HepG2 (cell line): ENCODE results near the gene PTGIS. TPM values are rescaled to one million over a fixed set of nuclear protein-coding genes. Genes with fewer than 3 reads are reported as not detected.

ENCODE experiments used
- KDM5B ChIP-seq: sonication (generic); formaldehyde crosslinking; IDR thresholded peaks from 2 replicates; pipeline ENCODE4 v1.4.0; 2020; ENCODE audit warnings: missing genetic modification reagents, mild to moderate bottlenecking, borderline replicate concordance
- KLF6 ChIP-seq: IDR thresholded peaks from 2 replicates; pipeline ENCODE4 v1.8.0; 2016; ENCODE audit warnings: missing biosample characterization, missing genetic modification reagents
- LCORL ChIP-seq, 2 experiments: fragments of 450-650 bp in 1 of 2; sonication (generic) in 1 of 2; formaldehyde crosslinking in 1 of 2; IDR thresholded peaks; 2 replicates each; pipeline versions ENCODE4 v1.5.0 to v1.6.1; 2017 to 2020; ENCODE audit warnings: antibody characterized with exemption in 1 of 2, missing genetic modification reagents in 1 of 2
- NFYC ChIP-seq: IDR thresholded peaks from 2 replicates; pipeline ENCODE4 v1.6.1; 2016; ENCODE audit warnings: missing genetic modification reagents, missing compliant biosample characterization
- PHF21A ChIP-seq: sonication (generic); formaldehyde crosslinking; IDR thresholded peaks from 2 replicates; pipeline ENCODE4 v1.5.0; 2020; ENCODE audit warnings: mild to moderate bottlenecking, missing genetic modification reagents
- POGZ ChIP-seq: sonication (generic); formaldehyde crosslinking; IDR thresholded peaks from 2 replicates; pipeline ENCODE4 v1.4.0; 2020; ENCODE audit warnings: mild to moderate bottlenecking, missing genetic modification reagents
- RNF2 ChIP-seq: fragments of 450-650 bp; conservative IDR thresholded peaks from 2 replicates; pipeline ENCODE4 v1.6.1; 2016; ENCODE audit warnings: low read depth
- SALL1 ChIP-seq: sonication (generic); formaldehyde crosslinking; IDR thresholded peaks from 2 replicates; pipeline ENCODE4 v1.8.0; 2022; ENCODE audit warnings: mild to moderate bottlenecking, missing genetic modification reagents
- SRSF1 ChIP-seq: fragments of 200-400 bp; formaldehyde crosslinking; optimal IDR thresholded peaks from 2 replicates; pipeline ENCODE3; 2017; ENCODE audit warnings: mild to moderate bottlenecking, low read depth, low read length, moderate library complexity
- XRCC5 ChIP-seq: fragments of 200-400 bp; formaldehyde crosslinking; optimal IDR thresholded peaks from 2 replicates; pipeline ENCODE3; 2017; ENCODE audit warnings: mild to moderate bottlenecking, low read length
- ZFAT ChIP-seq: sonication (generic); formaldehyde crosslinking; conservative IDR thresholded peaks from 2 replicates; pipeline ENCODE4 v1.8.1; 2023; ENCODE audit warnings: missing genetic modification reagents, inconsistent platforms
- ZNF136 ChIP-seq: sonication (generic); formaldehyde crosslinking; IDR thresholded peaks from 2 replicates; pipeline ENCODE4 v1.8.1; 2022; ENCODE audit warnings: low read depth, mild to moderate bottlenecking, moderate library complexity, missing genetic modification reagents
- ZNF230 ChIP-seq: sonication (generic); formaldehyde crosslinking; IDR thresholded peaks from 2 replicates; pipeline ENCODE4 v1.4.0; 2020; ENCODE audit warnings: mild to moderate bottlenecking, missing genetic modification reagents
- ZNF563 ChIP-seq: sonication (generic); formaldehyde crosslinking; IDR thresholded peaks from 2 replicates; pipeline ENCODE4 v1.8.0; 2022; ENCODE audit warnings: mild to moderate bottlenecking, moderate library complexity, missing genetic modification reagents
- ZNF644 ChIP-seq: IDR thresholded peaks from 2 replicates; pipeline ENCODE4 v1.6.1; 2016; ENCODE audit warnings: low read depth
- ZNF670 ChIP-seq: sonication (generic); formaldehyde crosslinking; IDR thresholded peaks from 2 replicates; pipeline ENCODE4 v1.8.0; 2022; ENCODE audit warnings: mild to moderate bottlenecking, missing genetic modification reagents, borderline replicate concordance
- ZNF766 ChIP-seq: sonication (generic); formaldehyde crosslinking; IDR thresholded peaks from 2 replicates; pipeline ENCODE4 v1.5.0; 2020; ENCODE audit warnings: missing genetic modification reagents, borderline replicate concordance
- ZNF768 ChIP-seq: sonication (generic); formaldehyde crosslinking; IDR thresholded peaks from 2 replicates; pipeline ENCODE4 v1.4.0; 2020; ENCODE audit warnings: missing genetic modification reagents
- polyA plus RNA-seq, 8 experiments: library from polyadenylated mRNA; depleted of rRNA in 3 of 8; stranded (reverse) in 7 of 8; unstranded in 1 of 8; fragments of >200 nt; fragmentation: Illumina TruSeq in 4 of 8; extraction: Trizol in 4 of 8; gene quantifications; 2 replicates each; pipeline versions ENCODE4 v1.2.1 to v1.2.3, GENCODE V29; 2011 to 2016; ENCODE audit warnings: low read depth in 4 of 8, missing spikeins in 1 of 8, mixed read lengths in 1 of 8; ENCODE audit not compliant: insufficient read depth in 1 of 8
- total RNA-seq, 5 experiments: library from RNA; depleted of rRNA; stranded (reverse); fragments of >200 nt; fragmentation: Illumina TruSeq; extraction: Trizol; gene quantifications; 2 replicates each; pipeline ENCODE4 v1.2.3, GENCODE V29; 2016; ENCODE audit warnings: low read depth in 1 of 5
- TF ChIP-seq, protein P1 (sequence below): sonication (generic); formaldehyde crosslinking; IDR thresholded peaks from 2 replicates; pipeline ENCODE4 v1.5.0; 2020; ENCODE audit warnings: missing genetic modification reagents
- TF ChIP-seq, protein P2 (sequence below): IDR thresholded peaks from 2 replicates; pipeline ENCODE4 v1.6.1; 2012; ENCODE audit warnings: inconsistent platforms
- TF ChIP-seq, protein P3 (sequence below): IDR thresholded peaks from 2 replicates; pipeline ENCODE4 v1.6.1; 2016; ENCODE audit warnings: low read depth, missing genetic modification reagents, missing compliant biosample characterization
- TF ChIP-seq, protein P4 (sequence below): IDR thresholded peaks from 2 replicates; pipeline ENCODE4 v1.6.1; 2016

The PTGIS gene
- total and polyA plus RNA-seq, 2 of the 13 experiments (the other 11 are each of a cell fraction or from before 2014, with no cell fraction given), result not detected

DNA sequence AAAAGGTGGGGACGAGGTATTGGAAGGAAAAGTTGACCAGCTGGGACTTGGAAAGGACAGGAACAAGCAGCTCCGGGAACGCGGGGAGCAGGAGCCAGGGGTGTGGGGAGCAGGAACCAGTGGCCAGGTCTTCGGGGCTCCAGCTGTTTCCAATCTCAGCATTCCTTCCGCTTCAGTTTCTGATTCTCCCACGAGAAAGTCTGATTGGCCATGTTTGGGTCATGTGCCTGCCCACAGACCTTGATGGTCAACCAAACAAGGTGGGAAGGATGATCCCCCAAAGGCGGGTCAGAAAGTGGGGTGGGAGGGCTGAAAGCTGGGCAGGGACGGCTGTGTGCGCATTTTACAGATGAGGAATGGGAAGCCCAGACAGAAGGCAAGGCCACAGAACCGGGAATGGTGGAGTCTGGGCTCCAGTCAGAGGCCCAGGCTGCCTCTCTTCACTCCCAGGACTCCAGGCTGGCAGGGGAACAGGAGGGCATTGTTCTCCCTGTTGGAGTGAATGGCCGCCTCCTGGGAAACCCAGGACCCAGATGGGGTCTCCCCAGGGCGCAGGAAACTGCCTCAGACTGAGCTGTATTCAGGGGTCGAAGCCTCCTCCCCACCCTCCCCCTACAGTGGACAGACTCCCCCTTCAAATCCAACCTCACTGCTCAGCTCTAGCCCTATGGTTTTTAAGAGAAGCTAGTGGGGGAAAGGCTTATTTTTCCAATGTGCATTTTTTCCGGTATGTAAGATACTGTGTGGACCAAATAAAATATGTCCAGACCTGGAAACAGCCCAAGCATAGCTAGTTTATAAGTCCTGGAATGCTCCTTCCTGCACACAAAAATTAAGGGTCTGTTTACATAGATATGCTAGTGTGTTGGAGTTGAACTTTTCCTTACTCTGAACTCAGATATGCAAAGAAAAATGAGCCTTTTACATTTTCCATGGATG is 12.2 kb upstream of the PTGIS start (continued):
- TF ChIP-seq, protein P1, sequence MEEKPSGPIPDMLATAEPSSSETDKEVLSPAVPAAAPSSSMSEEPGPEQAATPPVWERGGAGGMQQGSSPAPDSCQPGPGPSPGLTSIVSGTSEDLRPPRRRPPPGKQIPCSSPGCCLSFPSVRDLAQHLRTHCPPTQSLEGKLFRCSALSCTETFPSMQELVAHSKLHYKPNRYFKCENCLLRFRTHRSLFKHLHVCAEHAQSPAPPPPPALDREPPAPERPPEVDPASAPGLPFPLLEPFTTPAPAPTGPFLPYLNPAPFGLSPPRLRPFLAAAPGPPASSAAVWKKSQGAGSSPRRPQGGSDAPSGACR (CRISPR knock-in tag), result no peak
- TF ChIP-seq ZNF136 (CRISPR knock-in tag) (0 out of 2 replicates have a peak, but pooled peaks have one; percentile 52), ZNF670 (CRISPR knock-in tag) (no peak), KDM5B (CRISPR knock-in tag) (no peak; the same call in 1 of the 2 replicates), XRCC5 (peak; percentile 44), KLF6 (0 out of 2 replicates have a peak, but pooled peaks have one; percentile 13), NFYC (CRISPR knock-in tag) (0 out of 2 replicates have a peak, but pooled peaks have one; percentile 29), ZNF766 (CRISPR knock-in tag) (0 out of 2 replicates have a peak, but pooled peaks have one; percentile 52), ZNF563 (CRISPR knock-in tag) (peak; percentile 44; the same call in 1 of the 2 replicates), ZNF644 (CRISPR knock-in tag) (peak; percentile 35; the same call in 1 of the 2 replicates), RNF2 (no peak), ZNF230 (CRISPR knock-in tag) (no peak), SALL1 (peak; percentile 10; the same call in 1 of the 2 replicates), POGZ (no peak), SRSF1 (peak; percentile 64), ZFAT (CRISPR knock-in tag) (no peak), LCORL (IDR thresholded peaks at IDR 0.05) (no peak), LCORL (CRISPR knock-in tag; IDR thresholded peaks at IDR 0.05) (no peak), PHF21A (CRISPR knock-in tag) (no peak), ZNF768 (CRISPR knock-in tag) (peak; percentile 33; the same call in 1 of the 2 replicates)
- TF ChIP-seq, protein P2, sequence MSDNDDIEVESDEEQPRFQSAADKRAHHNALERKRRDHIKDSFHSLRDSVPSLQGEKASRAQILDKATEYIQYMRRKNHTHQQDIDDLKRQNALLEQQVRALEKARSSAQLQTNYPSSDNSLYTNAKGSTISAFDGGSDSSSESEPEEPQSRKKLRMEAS, result 0 out of 2 replicates have a peak, but pooled peaks have one; percentile 17
- TF ChIP-seq, protein P3, sequence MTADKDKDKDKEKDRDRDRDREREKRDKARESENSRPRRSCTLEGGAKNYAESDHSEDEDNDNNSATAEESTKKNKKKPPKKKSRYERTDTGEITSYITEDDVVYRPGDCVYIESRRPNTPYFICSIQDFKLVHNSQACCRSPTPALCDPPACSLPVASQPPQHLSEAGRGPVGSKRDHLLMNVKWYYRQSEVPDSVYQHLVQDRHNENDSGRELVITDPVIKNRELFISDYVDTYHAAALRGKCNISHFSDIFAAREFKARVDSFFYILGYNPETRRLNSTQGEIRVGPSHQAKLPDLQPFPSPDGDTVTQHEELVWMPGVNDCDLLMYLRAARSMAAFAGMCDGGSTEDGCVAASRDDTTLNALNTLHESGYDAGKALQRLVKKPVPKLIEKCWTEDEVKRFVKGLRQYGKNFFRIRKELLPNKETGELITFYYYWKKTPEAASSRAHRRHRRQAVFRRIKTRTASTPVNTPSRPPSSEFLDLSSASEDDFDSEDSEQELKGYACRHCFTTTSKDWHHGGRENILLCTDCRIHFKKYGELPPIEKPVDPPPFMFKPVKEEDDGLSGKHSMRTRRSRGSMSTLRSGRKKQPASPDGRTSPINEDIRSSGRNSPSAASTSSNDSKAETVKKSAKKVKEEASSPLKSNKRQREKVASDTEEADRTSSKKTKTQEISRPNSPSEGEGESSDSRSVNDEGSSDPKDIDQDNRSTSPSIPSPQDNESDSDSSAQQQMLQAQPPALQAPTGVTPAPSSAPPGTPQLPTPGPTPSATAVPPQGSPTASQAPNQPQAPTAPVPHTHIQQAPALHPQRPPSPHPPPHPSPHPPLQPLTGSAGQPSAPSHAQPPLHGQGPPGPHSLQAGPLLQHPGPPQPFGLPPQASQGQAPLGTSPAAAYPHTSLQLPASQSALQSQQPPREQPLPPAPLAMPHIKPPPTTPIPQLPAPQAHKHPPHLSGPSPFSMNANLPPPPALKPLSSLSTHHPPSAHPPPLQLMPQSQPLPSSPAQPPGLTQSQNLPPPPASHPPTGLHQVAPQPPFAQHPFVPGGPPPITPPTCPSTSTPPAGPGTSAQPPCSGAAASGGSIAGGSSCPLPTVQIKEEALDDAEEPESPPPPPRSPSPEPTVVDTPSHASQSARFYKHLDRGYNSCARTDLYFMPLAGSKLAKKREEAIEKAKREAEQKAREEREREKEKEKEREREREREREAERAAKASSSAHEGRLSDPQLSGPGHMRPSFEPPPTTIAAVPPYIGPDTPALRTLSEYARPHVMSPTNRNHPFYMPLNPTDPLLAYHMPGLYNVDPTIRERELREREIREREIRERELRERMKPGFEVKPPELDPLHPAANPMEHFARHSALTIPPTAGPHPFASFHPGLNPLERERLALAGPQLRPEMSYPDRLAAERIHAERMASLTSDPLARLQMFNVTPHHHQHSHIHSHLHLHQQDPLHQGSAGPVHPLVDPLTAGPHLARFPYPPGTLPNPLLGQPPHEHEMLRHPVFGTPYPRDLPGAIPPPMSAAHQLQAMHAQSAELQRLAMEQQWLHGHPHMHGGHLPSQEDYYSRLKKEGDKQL (CRISPR knock-in tag), result no peak
- TF ChIP-seq, protein P4, sequence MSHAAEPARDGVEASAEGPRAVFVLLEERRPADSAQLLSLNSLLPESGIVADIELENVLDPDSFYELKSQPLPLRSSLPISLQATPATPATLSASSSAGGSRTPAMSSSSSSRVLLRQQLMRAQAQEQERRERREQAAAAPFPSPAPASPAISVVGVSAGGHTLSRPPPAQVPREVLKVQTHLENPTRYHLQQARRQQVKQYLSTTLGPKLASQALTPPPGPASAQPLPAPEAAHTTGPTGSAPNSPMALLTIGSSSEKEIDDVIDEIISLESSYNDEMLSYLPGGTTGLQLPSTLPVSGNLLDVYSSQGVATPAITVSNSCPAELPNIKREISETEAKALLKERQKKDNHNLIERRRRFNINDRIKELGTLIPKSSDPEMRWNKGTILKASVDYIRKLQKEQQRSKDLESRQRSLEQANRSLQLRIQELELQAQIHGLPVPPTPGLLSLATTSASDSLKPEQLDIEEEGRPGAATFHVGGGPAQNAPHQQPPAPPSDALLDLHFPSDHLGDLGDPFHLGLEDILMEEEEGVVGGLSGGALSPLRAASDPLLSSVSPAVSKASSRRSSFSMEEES, result no peak
